ENCODE data around the gene VWA1.

The VWA1 gene

GRCh38 chr1:1407636-1408318 lies 27.7 kb upstream of the VWA1 start:
- TF ChIP-seq CTCF (IDR thresholded peaks at IDR 0.05) = no peak

GRCh38 chr1:1411626-1412025 lies 23.9 kb upstream of the VWA1 start:
- TF ChIP-seq CTCF (IDR thresholded peaks at IDR 0.05) = no peak

- TF ChIP-seq CTCF (IDR thresholded peaks at IDR 0.05) = no peak
These were observed 19.7 kb upstream of the VWA1 start for GRCh38 chr1:1415751-1416150.

GRCh38 chr1:1418464-1419362 lies 16.8 kb upstream of the VWA1 start:
- TF ChIP-seq CTCF (IDR thresholded peaks at IDR 0.05) = no peak

- no peak for TF ChIP-seq CTCF (IDR thresholded peaks at IDR 0.05)
These were observed 16.1 kb upstream of the VWA1 start for GRCh38 chr1:1419363-1419812.

GRCh38 chr1:1419813-1420653 lies 15.5 kb upstream of the VWA1 start:
- no peak for TF ChIP-seq CTCF (IDR thresholded peaks at IDR 0.05)

GRCh38 chr1:1420654-1421141 lies 14.8 kb upstream of the VWA1 start:
- no peak for TF ChIP-seq CTCF (IDR thresholded peaks at IDR 0.05)

Data from LNCAP (cell line).